HEK293 (cell line): ENCODE measurements around the gene SLC27A3.

Source experiments
- CTCF ChIA-PET: fragments of 350-600 bp; formaldehyde crosslinking; extraction: SDS; loops from one replicate; lab custom pipeline; 2021; ENCODE audit warnings: antibody characterized with exemption; lab: Yijun Ruan, JAX
- POLR2A ChIA-PET: fragments of 300-600 bp; formaldehyde crosslinking; extraction: SDS; loops from one replicate; lab custom pipeline; 2020; ENCODE audit warnings: antibody characterized with exemption, inconsistent platforms; lab: Yijun Ruan, JAX
- H3K27ac ChIP-seq: fragments of 200-500 bp; sonication (Bioruptor generic); 2 replicates; pipeline ENCODE4 v1.5.1; 2014; ENCODE audit warnings: low read depth, low read length, control low read depth, inconsistent platforms; ENCODE audit errors: extremely low read depth
- H3K36me3 ChIP-seq, 2 experiments: fragments of 200-500 bp in 1 of 2; sonication (Bioruptor generic) in 1 of 2; 1 replicate in 1 of 2; 2 replicates in 1 of 2; pipeline ENCODE4 v1.5.1; 2014 to 2017; ENCODE audit warnings: inconsistent platforms in 2 of 2, low read length in 2 of 2; ENCODE audit not compliant: control insufficient read depth in 2 of 2, insufficient read depth in 1 of 2
- H3K4me1 ChIP-seq: fragments of 200-500 bp; sonication (Bioruptor generic); 2 replicates; pipeline ENCODE4 v1.5.1; 2014; ENCODE audit warnings: mild to moderate bottlenecking, low read length, inconsistent platforms; ENCODE audit not compliant: control insufficient read depth, insufficient read depth
- H3K4me3 ChIP-seq: 2 replicates; pipeline ENCODE4 v1.5.1; 2011; ENCODE audit warnings: low read depth, mild to moderate bottlenecking, control low read depth, low read length, moderate library complexity
- H3K9me3 ChIP-seq: fragments of 200-500 bp; sonication (Bioruptor generic); 2 replicates; pipeline ENCODE4 v1.5.1; 2014; ENCODE audit warnings: low read depth, low read length, inconsistent platforms; ENCODE audit not compliant: control insufficient read depth, insufficient read depth
- BCL11B ChIP-seq: fragments of 450-650 bp; formaldehyde crosslinking; IDR thresholded peaks from 2 replicates; pipeline ENCODE4 v1.5.1; 2016; ENCODE audit warnings: low read depth, missing biosample characterization, missing genetic modification characterization
- KLF10 ChIP-seq: fragments of 450-650 bp; IDR thresholded peaks from 2 replicates; pipeline ENCODE4 v1.5.1; 2018; ENCODE audit warnings: missing biosample characterization, mild to moderate bottlenecking, missing genetic modification characterization
- MZF1 ChIP-seq: fragments of 450-650 bp; formaldehyde crosslinking; IDR thresholded peaks from 2 replicates; pipeline ENCODE4 v1.5.1; 2017; ENCODE audit warnings: missing biosample characterization, missing genetic modification characterization, borderline replicate concordance
- SCRT2 ChIP-seq: fragments of 450-650 bp; formaldehyde crosslinking; IDR thresholded peaks from 2 replicates; pipeline ENCODE4 v1.5.1; 2016; ENCODE audit warnings: missing biosample characterization, missing genetic modification characterization
- SP2 ChIP-seq: fragments of 450-650 bp; formaldehyde crosslinking; IDR thresholded peaks from 2 replicates; pipeline ENCODE4 v1.5.1; 2016; ENCODE audit warnings: missing biosample characterization, missing genetic modification characterization
- ZNF133 ChIP-seq: fragments of 450-650 bp; formaldehyde crosslinking; IDR thresholded peaks from 2 replicates; pipeline ENCODE4 v1.5.1; 2016; ENCODE audit warnings: missing biosample characterization, missing genetic modification characterization
- ZNF140 ChIP-seq: fragments of 450-650 bp; formaldehyde crosslinking; IDR thresholded peaks from 2 replicates; pipeline ENCODE4 v1.5.1; 2016; ENCODE audit warnings: missing biosample characterization, missing genetic modification characterization
- ZNF202 ChIP-seq: fragments of 450-650 bp; formaldehyde crosslinking; IDR thresholded peaks from 2 replicates; pipeline ENCODE4 v1.5.1; 2016; ENCODE audit warnings: missing biosample characterization, missing genetic modification characterization, borderline replicate concordance
- ZNF221 ChIP-seq: fragments of 450-650 bp; formaldehyde crosslinking; IDR thresholded peaks from 2 replicates; pipeline ENCODE4 v1.5.1; 2017; ENCODE audit warnings: missing biosample characterization, missing genetic modification characterization, borderline replicate concordance
- ZNF549 ChIP-seq: fragments of 450-650 bp; IDR thresholded peaks from 2 replicates; pipeline ENCODE4 v1.5.1; 2018; ENCODE audit warnings: missing biosample characterization, missing genetic modification characterization, mild to moderate bottlenecking, inconsistent platforms, moderate library complexity
- ZNF621 ChIP-seq: fragments of 450-650 bp; formaldehyde crosslinking; IDR thresholded peaks from 2 replicates; pipeline ENCODE4 v1.5.1; 2017; ENCODE audit warnings: missing biosample characterization, missing genetic modification characterization
- ZNF654 ChIP-seq: fragments of 450-650 bp; formaldehyde crosslinking; IDR thresholded peaks from 2 replicates; pipeline ENCODE4 v1.5.1; 2016; ENCODE audit warnings: low read depth, missing biosample characterization, missing genetic modification characterization
- ZNF768 ChIP-seq: fragments of 450-650 bp; formaldehyde crosslinking; IDR thresholded peaks from 2 replicates; pipeline ENCODE4 v1.5.1; 2018; ENCODE audit warnings: missing biosample characterization, mild to moderate bottlenecking, missing genetic modification characterization
- ZSCAN23 ChIP-seq: fragments of 450-650 bp; formaldehyde crosslinking; IDR thresholded peaks from 2 replicates; pipeline ENCODE4 v1.5.1; 2016; ENCODE audit warnings: missing biosample characterization, missing genetic modification characterization
- ZSCAN30 ChIP-seq: fragments of 450-650 bp; IDR thresholded peaks from 2 replicates; pipeline ENCODE4 v1.5.1; 2018; ENCODE audit warnings: missing biosample characterization, mild to moderate bottlenecking, missing genetic modification characterization, moderate library complexity
- TF ChIP-seq, protein P1 (sequence below): fragments of 450-650 bp; formaldehyde crosslinking; IDR thresholded peaks from 2 replicates; pipeline ENCODE4 v1.5.1; 2016; ENCODE audit warnings: missing biosample characterization, missing genetic modification characterization
- TF ChIP-seq, protein P2 (sequence below): fragments of 450-650 bp; formaldehyde crosslinking; IDR thresholded peaks from 2 replicates; pipeline ENCODE4 v1.5.1; 2017; ENCODE audit warnings: missing biosample characterization, missing genetic modification characterization
- TF ChIP-seq, protein P3 (sequence below): fragments of 450-650 bp; formaldehyde crosslinking; IDR thresholded peaks from 2 replicates; pipeline ENCODE4 v1.5.1; 2017; ENCODE audit warnings: missing biosample characterization, mild to moderate bottlenecking, missing genetic modification characterization, moderate library complexity
- TF ChIP-seq, protein P4 (sequence below): fragments of 450-650 bp; formaldehyde crosslinking; IDR thresholded peaks from 2 replicates; pipeline ENCODE4 v1.5.1; 2016; ENCODE audit warnings: missing biosample characterization, missing genetic modification characterization
- TF ChIP-seq, protein P5 (sequence below): fragments of 450-650 bp; IDR thresholded peaks from 2 replicates; pipeline ENCODE4 v1.5.1; 2018; ENCODE audit warnings: missing biosample characterization, mild to moderate bottlenecking, missing genetic modification characterization
- TF ChIP-seq, protein P6 (sequence below): fragments of 450-650 bp; formaldehyde crosslinking; IDR thresholded peaks from 2 replicates; pipeline ENCODE4 v1.5.1; 2016; ENCODE audit warnings: missing biosample characterization, missing genetic modification characterization

SLC27A3 gene

DNA sequence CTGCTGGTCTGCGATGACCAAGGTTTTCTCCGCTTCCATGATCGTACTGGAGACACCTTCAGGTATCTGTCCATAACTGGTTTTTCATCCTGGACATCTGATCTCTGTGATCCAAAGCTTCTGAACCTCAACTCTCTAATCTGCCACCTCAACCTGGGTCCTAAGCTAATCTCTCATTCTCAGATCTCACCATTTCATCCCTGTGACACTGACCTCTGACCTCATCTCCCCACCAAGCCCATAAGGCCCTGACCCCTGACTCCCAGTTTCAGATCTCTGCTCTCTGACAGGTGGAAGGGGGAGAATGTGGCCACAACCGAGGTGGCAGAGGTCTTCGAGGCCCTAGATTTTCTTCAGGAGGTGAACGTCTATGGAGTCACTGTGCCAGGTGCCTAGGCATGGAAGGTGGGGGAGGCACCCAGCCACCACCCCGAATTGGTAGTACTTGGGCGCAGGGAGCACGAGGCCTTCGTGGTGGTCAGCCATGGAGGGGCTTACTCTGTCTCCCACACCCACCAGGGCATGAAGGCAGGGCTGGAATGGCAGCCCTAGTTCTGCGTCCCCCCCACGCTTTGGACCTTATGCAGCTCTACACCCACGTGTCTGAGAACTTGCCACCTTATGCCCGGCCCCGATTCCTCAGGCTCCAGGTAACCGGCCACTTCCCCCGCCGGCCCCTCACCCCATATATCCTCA, 3.8 kb downstream of the SLC27A3 start:
- POLR2A ChIA-PET = no interaction called here
- Histone ChIP-seq H3K4me1 (peaks cover 8% of the 10 kb centered on the region), H3K36me3 (peaks cover 0 to 12% of the 10 kb centered on the region in 2 experiments; a peak in 1 of 3 replicates), H3K27ac (no peak overlapping the region), H3K9me3 (no peaks in the 10 kb centered on the region), H3K4me3 (no peak overlapping the region)
- TF ChIP-seq BCL11B (tag by site-specific recombination) (0 out of 2 replicates have a peak, but pooled peaks have one; percentile 44), ZNF202 (tag by site-specific recombination) (no peak), ZNF140 (no peak), ZNF133 (tag by site-specific recombination) (no peak), ZSCAN30 (no peak)
- TF ChIP-seq, protein P1, sequence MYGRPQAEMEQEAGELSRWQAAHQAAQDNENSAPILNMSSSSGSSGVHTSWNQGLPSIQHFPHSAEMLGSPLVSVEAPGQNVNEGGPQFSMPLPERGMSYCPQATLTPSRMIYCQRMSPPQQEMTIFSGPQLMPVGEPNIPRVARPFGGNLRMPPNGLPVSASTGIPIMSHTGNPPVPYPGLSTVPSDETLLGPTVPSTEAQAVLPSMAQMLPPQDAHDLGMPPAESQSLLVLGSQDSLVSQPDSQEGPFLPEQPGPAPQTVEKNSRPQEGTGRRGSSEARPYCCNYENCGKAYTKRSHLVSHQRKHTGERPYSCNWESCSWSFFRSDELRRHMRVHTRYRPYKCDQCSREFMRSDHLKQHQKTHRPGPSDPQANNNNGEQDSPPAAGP (tag by site-specific recombination) = no peak
- TF ChIP-seq, protein P2, sequence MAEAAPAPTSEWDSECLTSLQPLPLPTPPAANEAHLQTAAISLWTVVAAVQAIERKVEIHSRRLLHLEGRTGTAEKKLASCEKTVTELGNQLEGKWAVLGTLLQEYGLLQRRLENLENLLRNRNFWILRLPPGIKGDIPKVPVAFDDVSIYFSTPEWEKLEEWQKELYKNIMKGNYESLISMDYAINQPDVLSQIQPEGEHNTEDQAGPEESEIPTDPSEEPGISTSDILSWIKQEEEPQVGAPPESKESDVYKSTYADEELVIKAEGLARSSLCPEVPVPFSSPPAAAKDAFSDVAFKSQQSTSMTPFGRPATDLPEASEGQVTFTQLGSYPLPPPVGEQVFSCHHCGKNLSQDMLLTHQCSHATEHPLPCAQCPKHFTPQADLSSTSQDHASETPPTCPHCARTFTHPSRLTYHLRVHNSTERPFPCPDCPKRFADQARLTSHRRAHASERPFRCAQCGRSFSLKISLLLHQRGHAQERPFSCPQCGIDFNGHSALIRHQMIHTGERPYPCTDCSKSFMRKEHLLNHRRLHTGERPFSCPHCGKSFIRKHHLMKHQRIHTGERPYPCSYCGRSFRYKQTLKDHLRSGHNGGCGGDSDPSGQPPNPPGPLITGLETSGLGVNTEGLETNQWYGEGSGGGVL (tag by site-specific recombination) = no peak
- CTCF ChIA-PET = interaction anchor here (0.8 kb wide), 1 partner anchor 18 kb away, joined by 3 read pairs; no protein-coding TSS in a partner anchor

DNA sequence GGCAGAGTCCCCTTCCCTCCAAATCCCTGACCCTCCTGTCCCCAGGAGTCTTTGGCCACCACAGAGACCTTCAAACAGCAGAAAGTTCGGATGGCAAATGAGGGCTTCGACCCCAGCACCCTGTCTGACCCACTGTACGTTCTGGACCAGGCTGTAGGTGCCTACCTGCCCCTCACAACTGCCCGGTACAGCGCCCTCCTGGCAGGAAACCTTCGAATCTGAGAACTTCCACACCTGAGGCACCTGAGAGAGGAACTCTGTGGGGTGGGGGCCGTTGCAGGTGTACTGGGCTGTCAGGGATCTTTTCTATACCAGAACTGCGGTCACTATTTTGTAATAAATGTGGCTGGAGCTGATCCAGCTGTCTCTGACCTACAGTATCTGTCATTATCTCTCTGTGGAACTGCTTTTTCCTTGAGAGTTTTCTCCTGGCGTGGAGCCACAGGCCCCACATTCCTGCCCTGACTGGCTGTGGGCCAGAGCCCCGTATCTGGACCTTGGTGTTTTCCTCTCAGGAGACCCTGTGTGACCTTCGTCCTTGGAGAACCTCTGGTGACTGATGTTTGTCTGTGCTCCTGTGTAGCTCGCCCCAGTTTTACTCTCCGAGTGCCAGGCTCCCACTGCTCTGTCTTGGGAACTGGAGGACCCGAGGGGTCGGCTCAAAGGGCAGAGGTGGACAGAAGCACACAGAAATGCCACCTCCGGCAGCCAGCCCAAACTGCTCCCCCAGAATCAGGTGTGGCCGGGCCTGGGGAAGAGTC, 4.8 kb downstream of the SLC27A3 start:
- H3K4me1 ChIP-seq = peaks cover 4% of the 10 kb centered on the region
- POLR2A ChIA-PET = no interaction called here
- TF ChIP-seq ZNF621 (tag by site-specific recombination) (no peak), MZF1 (no peak), ZSCAN23 (tag by site-specific recombination) (no peak), ZNF221 (tag by site-specific recombination) (no peak), KLF10 (tag by site-specific recombination) (no peak), ZNF549 (tag by site-specific recombination) (no peak), ZNF654 (tag by site-specific recombination) (no peak), SP2 (tag by site-specific recombination) (no peak), SCRT2 (tag by site-specific recombination) (no peak), ZNF768 (tag by site-specific recombination) (no peak)
- TF ChIP-seq, protein P3, sequence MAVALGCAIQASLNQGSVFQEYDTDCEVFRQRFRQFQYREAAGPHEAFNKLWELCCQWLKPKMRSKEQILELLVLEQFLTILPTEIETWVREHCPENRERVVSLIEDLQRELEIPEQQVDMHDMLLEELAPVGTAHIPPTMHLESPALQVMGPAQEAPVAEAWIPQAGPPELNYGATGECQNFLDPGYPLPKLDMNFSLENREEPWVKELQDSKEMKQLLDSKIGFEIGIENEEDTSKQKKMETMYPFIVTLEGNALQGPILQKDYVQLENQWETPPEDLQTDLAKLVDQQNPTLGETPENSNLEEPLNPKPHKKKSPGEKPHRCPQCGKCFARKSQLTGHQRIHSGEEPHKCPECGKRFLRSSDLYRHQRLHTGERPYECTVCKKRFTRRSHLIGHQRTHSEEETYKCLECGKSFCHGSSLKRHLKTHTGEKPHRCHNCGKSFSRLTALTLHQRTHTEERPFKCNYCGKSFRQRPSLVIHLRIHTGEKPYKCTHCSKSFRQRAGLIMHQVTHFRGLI = no peak
- TF ChIP-seq, protein P4, sequence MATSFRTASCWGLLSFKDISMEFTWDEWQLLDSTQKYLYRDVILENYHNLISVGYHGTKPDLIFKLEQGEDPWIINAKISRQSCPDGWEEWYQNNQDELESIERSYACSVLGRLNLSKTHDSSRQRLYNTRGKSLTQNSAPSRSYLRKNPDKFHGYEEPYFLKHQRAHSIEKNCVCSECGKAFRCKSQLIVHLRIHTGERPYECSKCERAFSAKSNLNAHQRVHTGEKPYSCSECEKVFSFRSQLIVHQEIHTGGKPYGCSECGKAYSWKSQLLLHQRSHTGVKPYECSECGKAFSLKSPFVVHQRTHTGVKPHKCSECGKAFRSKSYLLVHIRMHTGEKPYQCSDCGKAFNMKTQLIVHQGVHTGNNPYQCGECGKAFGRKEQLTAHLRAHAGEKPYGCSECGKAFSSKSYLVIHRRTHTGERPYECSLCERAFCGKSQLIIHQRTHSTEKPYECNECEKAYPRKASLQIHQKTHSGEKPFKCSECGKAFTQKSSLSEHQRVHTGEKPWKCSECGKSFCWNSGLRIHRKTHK (tag by site-specific recombination) = no peak
- TF ChIP-seq, protein P5, sequence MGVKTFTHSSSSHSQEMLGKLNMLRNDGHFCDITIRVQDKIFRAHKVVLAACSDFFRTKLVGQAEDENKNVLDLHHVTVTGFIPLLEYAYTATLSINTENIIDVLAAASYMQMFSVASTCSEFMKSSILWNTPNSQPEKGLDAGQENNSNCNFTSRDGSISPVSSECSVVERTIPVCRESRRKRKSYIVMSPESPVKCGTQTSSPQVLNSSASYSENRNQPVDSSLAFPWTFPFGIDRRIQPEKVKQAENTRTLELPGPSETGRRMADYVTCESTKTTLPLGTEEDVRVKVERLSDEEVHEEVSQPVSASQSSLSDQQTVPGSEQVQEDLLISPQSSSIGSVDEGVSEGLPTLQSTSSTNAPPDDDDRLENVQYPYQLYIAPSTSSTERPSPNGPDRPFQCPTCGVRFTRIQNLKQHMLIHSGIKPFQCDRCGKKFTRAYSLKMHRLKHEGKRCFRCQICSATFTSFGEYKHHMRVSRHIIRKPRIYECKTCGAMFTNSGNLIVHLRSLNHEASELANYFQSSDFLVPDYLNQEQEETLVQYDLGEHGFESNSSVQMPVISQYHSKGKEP (tag by site-specific recombination) = no peak
- TF ChIP-seq, protein P6, sequence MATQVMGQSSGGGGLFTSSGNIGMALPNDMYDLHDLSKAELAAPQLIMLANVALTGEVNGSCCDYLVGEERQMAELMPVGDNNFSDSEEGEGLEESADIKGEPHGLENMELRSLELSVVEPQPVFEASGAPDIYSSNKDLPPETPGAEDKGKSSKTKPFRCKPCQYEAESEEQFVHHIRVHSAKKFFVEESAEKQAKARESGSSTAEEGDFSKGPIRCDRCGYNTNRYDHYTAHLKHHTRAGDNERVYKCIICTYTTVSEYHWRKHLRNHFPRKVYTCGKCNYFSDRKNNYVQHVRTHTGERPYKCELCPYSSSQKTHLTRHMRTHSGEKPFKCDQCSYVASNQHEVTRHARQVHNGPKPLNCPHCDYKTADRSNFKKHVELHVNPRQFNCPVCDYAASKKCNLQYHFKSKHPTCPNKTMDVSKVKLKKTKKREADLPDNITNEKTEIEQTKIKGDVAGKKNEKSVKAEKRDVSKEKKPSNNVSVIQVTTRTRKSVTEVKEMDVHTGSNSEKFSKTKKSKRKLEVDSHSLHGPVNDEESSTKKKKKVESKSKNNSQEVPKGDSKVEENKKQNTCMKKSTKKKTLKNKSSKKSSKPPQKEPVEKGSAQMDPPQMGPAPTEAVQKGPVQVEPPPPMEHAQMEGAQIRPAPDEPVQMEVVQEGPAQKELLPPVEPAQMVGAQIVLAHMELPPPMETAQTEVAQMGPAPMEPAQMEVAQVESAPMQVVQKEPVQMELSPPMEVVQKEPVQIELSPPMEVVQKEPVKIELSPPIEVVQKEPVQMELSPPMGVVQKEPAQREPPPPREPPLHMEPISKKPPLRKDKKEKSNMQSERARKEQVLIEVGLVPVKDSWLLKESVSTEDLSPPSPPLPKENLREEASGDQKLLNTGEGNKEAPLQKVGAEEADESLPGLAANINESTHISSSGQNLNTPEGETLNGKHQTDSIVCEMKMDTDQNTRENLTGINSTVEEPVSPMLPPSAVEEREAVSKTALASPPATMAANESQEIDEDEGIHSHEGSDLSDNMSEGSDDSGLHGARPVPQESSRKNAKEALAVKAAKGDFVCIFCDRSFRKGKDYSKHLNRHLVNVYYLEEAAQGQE = no peak
- H3K9me3 ChIP-seq = no peaks in the 10 kb centered on the region
- CTCF ChIA-PET = no interaction called here
- H3K27ac ChIP-seq = no peak overlapping the region
- no peak overlapping the region for H3K4me3 ChIP-seq
- peaks cover 0 to 6% of the 10 kb centered on the region in 2 experiments; a peak in 1 of 3 replicates for H3K36me3 ChIP-seq
